Stimulated activated CD4-positive, alpha-beta T cell treated with anti-CD3 and anti-CD28 coated beads, Interleukin-1b, Interleukin-23, amount 100 ng/mL, for 1 hour (primary cell): ENCODE results near the gene CXorf58.

Experiments
- DNase-seq, 2 donors: peaks; one replicate each; pipeline ENCODE4 v3.0.0-alpha.2; 2020; ENCODE audit warnings: low read depth in 2 of 2

CXorf58 gene

GRCh38 chrX:23901060-23901459 is 6.7 kb upstream of the CXorf58 start:
- DNase-seq, result no peak

DNA sequence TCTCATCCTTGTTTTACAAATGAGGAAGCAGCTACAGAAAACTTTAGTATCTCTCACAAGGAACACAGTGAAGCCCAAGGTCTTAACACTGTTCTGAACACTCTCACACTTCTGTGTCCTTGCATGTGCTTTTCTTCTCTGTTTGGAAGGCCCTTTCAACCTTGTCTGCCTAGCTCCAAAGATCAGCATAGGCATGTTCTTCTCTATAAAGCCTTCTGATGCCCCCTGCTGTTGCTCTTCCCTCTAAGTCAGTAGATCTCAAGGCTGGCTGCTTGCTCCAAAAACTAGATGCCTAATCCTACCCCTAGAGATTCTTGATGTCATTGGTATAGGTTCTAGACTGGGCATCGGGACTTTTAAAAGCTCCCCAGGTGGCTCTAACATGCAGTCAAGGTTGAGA is 6.0 kb upstream of the CXorf58 start:
- no peak for DNase-seq

GRCh38 chrX:23902419-23902818 is 5.4 kb upstream of the CXorf58 start:
- no peak for DNase-seq

- no peak for DNase-seq
These were observed 3.7 kb upstream of the CXorf58 start for GRCh38 chrX:23904096-23904495.

DNA sequence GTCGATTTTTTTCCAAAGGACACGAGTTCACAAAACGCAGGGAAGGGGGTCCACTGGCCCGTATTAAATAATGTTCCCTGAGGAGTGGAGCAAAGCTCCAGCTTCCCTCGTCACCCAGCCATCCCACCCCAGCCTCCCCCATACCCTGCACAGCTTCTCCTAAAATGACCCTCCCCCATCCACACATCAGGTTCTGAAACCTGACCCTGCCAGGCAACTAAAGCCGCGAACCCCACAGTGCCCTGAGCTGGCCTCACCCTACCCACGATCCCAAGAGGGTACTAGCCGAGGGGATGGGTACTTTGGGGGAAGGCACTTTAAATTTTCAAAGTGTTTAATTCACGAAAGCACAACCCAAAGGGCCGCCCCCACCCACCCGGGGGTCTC is 702 bp upstream of the CXorf58 start:
- no peak for DNase-seq

- no peak for DNase-seq
These were observed 606 bp downstream of the CXorf58 start for GRCh38 chrX:23908219-23909004.

GRCh38 chrX:23911126-23911835 is 3.5 kb downstream of the CXorf58 start:
- no peak for DNase-seq

DNA sequence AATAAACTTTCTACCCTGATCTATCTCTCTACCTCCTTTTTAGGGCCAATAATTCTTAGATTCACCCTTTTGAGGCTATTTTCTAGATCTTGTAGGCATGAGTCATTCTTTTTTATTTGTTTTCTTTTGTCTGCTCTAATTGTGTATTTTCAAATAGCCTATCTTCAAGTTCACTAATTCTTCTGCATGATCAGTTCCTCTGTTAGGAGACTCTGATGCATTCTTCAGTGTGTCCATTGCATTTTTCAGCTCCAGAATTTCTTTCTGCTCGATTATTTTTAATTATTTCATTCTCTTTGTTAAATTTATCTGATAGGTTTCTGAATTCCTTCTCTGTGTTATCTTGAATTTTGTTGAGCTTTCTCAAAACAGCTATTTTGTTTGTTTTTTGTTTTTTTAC is 11.3 kb downstream of the CXorf58 start:
- DNase-seq, result no peak

GRCh38 chrX:23919706-23920320 is 12.0 kb downstream of the CXorf58 start:
- DNase-seq, result no peak

DNA sequence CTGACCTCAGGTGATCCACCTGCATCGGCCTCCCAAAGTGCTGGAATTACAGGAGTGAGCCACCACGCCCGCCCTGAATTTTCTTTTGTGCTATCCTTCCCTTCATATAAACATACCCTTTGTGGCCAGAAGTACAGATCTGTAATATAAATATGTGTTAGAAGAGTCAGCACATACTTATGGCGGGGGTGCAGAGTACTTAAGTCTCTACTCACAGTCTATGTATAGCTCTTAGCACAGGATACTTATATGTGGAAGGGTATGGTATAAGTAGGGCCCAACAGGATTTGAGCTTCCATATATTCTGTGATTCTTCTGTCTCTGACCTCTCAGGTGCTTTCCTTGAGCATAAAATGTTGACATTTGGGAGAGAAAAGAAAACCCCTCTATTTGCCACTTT is 18.2 kb downstream of the CXorf58 start:
- no peak for DNase-seq

DNA sequence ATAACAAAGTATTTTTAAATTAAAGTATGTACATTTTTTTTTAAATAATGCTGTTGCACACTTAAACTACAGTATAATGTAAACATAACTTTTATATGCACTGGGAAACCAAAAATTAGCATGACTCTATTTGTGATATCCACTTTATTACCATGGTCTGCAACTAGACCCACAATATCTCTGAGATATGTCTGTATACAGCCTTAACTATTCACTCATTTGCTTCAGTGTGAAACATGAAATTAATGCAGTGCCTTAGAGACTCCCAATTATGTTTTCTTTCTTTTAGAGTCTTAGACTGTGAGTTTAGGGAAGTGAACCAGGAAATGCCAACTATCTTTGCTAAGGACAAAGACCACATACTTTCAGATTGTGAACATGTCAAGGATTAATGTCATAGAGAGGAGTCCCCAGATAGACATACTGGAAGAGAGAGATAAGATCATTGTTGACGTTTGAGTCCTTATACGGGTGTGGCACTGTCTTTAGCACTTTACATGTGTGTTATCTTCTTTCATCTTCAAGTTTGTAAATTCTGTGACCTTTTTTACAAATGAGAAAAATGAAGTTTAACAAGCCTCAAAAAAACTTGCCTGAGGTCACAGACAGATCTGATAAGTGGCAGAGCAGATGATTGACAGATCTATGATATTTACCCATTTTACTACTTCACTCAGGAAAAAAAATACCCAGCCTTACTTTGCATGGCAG is 23.2 kb downstream of the CXorf58 start:
- no peak for DNase-seq

DNA sequence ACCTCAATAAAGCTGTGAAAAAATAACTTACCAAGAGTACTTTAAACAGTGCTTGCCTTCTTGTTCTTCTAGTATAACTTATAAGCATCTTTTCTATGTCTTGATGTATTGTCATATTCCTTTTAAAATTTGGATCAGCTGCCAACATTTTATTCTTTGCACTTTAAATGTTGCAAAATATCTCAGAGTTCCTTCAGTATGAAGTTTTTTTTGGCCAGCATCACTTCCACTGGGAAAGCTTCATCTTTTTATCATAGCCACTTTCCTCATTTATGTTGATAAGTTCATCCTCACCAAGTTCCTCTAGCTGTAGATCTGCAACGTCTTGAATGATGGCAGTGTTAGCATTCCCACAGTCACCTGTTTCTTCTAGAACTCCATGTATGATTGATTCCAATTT is 24.2 kb downstream of the CXorf58 start:
- no peak for DNase-seq

GRCh38 chrX:23935106-23935505 is 27.3 kb downstream of the CXorf58 start:
- no peak for DNase-seq

GRCh38 chrX:23936180-23936579 is 28.4 kb downstream of the CXorf58 start:
- DNase-seq, result no peak

DNA sequence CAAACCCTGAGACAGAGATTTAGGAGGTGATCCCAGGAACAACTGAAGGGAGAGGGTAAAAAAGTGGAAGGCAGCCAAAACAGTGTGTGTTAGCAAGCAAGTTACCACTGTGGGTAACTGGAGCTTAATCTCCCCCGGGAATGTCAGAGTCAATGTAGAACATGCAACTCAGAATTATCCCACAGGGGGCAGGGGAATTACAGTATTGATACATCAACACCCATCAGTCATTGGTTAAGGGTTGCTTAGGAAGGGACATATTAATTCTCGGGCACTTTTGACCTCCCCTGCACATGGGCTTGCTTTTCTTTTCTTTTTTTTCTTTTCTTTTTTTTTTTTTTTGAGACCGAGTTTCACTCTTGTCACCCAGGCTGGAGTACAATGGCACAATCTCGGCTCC is 29.3 kb downstream of the CXorf58 start:
- DNase-seq, result no peak

- no peak for DNase-seq
These were observed 30.9 kb downstream of the CXorf58 start for GRCh38 chrX:23938690-23939089.

DNA sequence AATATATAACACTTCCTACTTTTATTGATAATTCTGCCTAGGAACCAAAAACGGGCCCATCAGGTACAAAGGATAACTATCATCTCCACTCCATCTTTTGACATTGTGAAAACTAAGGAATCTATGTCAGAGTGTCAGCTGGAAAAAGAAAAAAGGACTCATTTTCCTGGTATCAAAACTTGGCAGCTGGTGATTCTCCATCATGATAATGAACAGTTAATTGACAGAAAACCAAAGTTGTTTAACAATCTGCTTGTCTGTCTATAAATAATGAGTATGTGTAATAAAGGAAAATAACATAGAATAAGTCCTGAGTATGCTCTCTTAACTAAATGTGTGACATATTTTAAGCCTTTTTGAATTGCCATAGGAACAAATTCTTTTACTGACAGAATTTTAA is 31.4 kb downstream of the CXorf58 start:
- no peak for DNase-seq

GRCh38 chrX:23944234-23944633 is 36.4 kb downstream of the CXorf58 start:
- no peak for DNase-seq

GRCh38 chrX:23945206-23945605 is 37.4 kb downstream of the CXorf58 start:
- DNase-seq, result no peak

DNA sequence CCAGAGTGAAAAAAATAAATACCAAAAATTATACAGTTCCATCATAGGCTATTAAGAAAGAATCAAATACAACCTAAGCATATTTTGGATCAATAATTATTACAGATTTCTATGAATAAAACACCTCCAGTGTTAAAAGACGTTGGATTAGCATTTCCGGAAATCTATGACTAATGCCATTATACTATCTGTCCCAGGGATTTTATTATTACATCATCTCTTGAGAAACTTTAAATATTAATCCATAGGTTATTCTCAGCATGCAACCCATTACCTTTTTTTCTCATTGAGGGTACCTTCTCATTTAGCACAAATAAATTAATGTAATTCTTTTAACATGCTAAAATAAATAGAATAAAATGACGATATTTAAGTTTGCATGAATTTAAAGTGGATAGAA is 44.6 kb downstream of the CXorf58 start:
- no peak for DNase-seq

DNA sequence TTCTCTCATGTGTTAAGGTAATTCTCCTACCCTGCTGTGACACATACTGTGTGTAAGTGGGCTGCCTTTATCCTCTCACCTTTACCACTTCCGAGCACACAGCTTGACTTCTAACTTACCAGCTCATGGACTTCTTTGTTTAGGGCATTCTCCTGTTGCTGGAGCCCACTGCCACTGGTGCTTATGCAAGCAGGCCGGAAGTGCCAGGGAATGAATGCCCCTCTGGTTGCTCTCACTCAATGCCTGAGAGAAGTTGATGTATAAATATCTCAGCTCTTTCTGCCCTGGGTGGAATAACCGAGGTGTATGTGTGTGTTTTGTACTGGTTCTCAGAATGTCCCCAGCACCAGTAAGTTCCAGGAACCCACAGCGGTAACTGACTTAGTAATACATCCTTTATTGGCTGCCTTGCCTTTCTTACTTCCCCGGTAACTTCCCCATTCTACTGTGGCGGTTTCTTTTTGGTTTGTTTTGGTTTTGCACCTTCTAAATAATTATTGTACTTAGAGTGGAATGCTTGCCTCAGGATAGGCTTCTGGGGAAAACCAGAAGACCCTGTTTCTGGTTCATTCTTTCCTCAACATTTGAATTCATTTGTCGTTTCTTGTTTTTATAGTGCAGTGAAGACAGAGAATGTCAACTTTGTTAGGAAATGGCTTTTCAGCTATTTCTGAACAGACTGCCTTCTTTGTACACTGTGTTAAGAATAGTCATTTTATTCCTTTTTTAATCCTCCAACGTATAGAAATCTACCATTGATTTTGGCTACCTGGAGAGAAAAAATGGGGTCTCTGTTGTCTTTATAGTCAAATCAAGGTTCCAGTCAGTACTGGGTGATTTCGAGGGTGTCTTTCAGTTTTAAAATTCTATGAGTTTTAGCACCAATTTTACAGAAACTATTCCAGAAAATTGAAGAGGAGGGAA is 45.4 kb downstream of the CXorf58 start:
- peak in 1 of 2 donors; percentile 1 for DNase-seq
